Cardiac muscle cell (in vitro differentiated cells and primary cell): ENCODE data around the gene HCST. TPM values are rescaled to one million over a fixed set of nuclear protein-coding genes. Genes with fewer than 3 reads are reported as not detected.

Experiments
- DNase-seq, 2 donors: peaks; one replicate each; pipeline versions ENCODE4 v3.0.0 to v3.0.0-alpha.2; 2010 to 2017; ENCODE audit warnings: low read depth in 1 of 2, low spot score in 1 of 2
- H3K27ac ChIP-seq: fragments of 200-600 bp; sonication (generic); 2 replicates; pipeline ENCODE4 v1.5.1; 2016
- H3K27me3 ChIP-seq: fragments of 200-600 bp; sonication (generic); 2 replicates; pipeline ENCODE4 v1.6.0; 2016; ENCODE audit warnings: control low read depth
- H3K36me3 ChIP-seq: fragments of 200-600 bp; sonication (generic); 2 replicates; pipeline ENCODE4 v1.5.1; 2016; ENCODE audit warnings: control low read depth
- H3K4me1 ChIP-seq: fragments of 200-600 bp; sonication (generic); 2 replicates; pipeline ENCODE4 v1.8.1; 2017; ENCODE audit warnings: low read depth, mild to moderate bottlenecking, mixed run types
- H3K4me3 ChIP-seq: fragments of 200-600 bp; sonication (generic); 2 replicates; pipeline ENCODE4 v1.5.1; 2016; ENCODE audit warnings: mild to moderate bottlenecking
- H3K9me3 ChIP-seq: fragments of 200-600 bp; sonication (generic); 2 replicates; pipeline ENCODE4 v1.5.1; 2017; ENCODE audit warnings: low read depth, mild to moderate bottlenecking, control low read depth
- CTCF ChIP-seq: IDR thresholded peaks from 2 replicates; pipeline ENCODE4 v1.5.1; 2012; ENCODE audit warnings: low read depth, mild to moderate bottlenecking, low read length
- polyA plus RNA-seq: library from polyadenylated mRNA; unstranded; fragments of >200 nt; fragmentation: Nextera tagmentation; extraction: Ambion mirVana; gene quantifications from 2 replicates; pipeline ENCODE4 v1.2.1, GENCODE V29; 2016
- total RNA-seq: library from RNA; depleted of rRNA; stranded (reverse); fragments of >200 nt; gene quantifications from 2 replicates; pipeline ENCODE4 v1.2.3, GENCODE V29; 2016

HCST gene
- total and polyA plus RNA-seq, 2 experiments from 2014 or later, result 2.4 to 2.5 TPM

GRCh38 chr19:35871611-35872010, 30.7 kb upstream of the HCST start:
- no peaks in the 10 kb centered on the region for H3K9me3 ChIP-seq
- no peak for DNase-seq
- no peak overlapping the region for H3K4me3 ChIP-seq
- TF ChIP-seq CTCF, result no peak
- H3K27ac ChIP-seq, result no peak overlapping the region
- no peaks in the 10 kb centered on the region for H3K27me3 ChIP-seq
- no peaks in the 10 kb centered on the region for H3K4me1 ChIP-seq
- H3K36me3 ChIP-seq, result no peaks in the 10 kb centered on the region

DNA sequence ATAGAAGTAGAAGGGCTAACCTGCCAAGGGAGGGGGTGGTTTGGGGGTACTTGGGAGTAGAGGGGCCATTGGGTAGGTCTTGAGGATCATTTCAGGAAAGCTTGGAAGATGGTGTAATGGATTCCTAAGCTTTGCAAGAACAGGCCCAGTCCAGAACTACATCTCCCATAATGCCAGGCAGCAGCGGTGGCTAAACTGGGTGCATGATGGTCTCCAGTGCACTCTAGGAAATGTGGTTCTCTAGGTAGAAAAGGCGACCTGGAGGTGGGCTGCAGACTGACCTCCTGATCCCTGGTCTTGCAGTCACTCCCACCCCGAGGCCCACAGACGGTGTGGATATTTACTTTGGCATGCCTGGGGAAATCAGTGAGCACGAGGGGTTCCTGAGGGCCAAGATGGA, 30.1 kb upstream of the HCST start:
- Histone ChIP-seq H3K9me3 (no peaks in the 10 kb centered on the region), H3K4me1 (no peaks in the 10 kb centered on the region), H3K36me3 (no peaks in the 10 kb centered on the region), H3K27ac (no peak overlapping the region), H3K4me3 (no peak overlapping the region), H3K27me3 (no peaks in the 10 kb centered on the region)
- DNase-seq, result no peak
- TF ChIP-seq CTCF, result no peak

- Histone ChIP-seq H3K27ac (no peak overlapping the region), H3K27me3 (no peaks in the 10 kb centered on the region), H3K4me1 (peaks cover 2% of the 10 kb centered on the region), H3K36me3 (no peaks in the 10 kb centered on the region), H3K4me3 (no peak overlapping the region), H3K9me3 (no peaks in the 10 kb centered on the region)
- no peak for DNase-seq
- no peak for TF ChIP-seq CTCF
Observed at GRCh38 chr19:35874392-35874930, 27.9 kb upstream of the HCST start.

DNA sequence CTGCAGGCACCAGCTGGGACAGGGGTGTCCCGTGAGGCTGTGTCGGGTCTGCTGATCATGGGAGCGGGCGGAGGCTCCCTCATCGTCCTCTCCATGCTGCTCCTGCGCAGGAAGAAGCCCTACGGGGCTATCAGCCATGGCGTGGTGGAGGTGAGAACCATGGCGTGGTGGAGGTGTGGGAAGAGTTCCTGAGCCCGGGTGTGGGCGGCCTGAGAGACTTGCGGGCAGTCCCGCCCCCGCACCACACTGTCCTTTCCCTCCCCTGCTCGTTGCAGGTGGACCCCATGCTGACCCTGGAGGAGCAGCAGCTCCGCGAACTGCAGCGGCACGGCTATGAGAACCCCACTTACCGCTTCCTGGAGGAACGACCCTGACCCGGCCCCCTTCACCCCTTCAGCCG, 23.3 kb upstream of the HCST start:
- H3K4me3 ChIP-seq, result no peak overlapping the region
- H3K27me3 ChIP-seq, result no peaks in the 10 kb centered on the region
- H3K4me1 ChIP-seq, result peaks cover 4% of the 10 kb centered on the region
- H3K9me3 ChIP-seq, result no peaks in the 10 kb centered on the region
- no peak for DNase-seq
- no peak for TF ChIP-seq CTCF
- H3K27ac ChIP-seq, result no peak overlapping the region
- no peaks in the 10 kb centered on the region for H3K36me3 ChIP-seq

- Histone ChIP-seq H3K27me3 (no peaks in the 10 kb centered on the region), H3K9me3 (no peaks in the 10 kb centered on the region), H3K27ac (no peak overlapping the region), H3K4me3 (no peak overlapping the region), H3K4me1 (peaks cover 4% of the 10 kb centered on the region), H3K36me3 (no peaks in the 10 kb centered on the region)
- peak; percentile 92 to 95 for DNase-seq
- no peak for TF ChIP-seq CTCF
Observed at GRCh38 chr19:35879770-35880317, 22.5 kb upstream of the HCST start.
